ENCODE measurements around the gene ZBTB43.

The ZBTB43 gene

DNA sequence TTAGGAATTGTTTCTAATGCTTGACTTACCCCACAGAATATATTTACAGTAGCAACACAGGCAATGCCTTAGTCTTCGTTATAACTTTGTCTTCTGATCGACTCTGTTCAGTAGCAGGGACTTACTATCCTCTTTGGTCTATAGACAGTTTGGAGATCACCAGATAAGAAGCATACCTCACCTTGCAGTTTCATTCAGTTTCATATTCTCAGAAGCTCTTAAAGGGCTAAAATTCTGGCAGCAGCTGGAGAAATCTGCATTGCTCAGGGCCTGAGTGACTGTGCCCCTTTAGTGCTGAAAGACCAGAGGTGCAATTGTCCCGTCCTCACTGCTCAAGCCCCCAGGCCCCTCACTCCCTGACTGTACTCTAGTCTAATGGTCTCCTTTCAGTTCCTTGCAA lies 26.0 kb downstream of the ZBTB43 start:
- no peaks in the 10 kb centered on the region for H3K4me1 ChIP-seq
- no peaks in the 10 kb centered on the region for H3K9me3 ChIP-seq
- no peaks in the 10 kb centered on the region for H3K27me3 ChIP-seq
- peaks cover 20% of the 10 kb centered on the region for H3K36me3 ChIP-seq
- TF ChIP-seq, protein P1, sequence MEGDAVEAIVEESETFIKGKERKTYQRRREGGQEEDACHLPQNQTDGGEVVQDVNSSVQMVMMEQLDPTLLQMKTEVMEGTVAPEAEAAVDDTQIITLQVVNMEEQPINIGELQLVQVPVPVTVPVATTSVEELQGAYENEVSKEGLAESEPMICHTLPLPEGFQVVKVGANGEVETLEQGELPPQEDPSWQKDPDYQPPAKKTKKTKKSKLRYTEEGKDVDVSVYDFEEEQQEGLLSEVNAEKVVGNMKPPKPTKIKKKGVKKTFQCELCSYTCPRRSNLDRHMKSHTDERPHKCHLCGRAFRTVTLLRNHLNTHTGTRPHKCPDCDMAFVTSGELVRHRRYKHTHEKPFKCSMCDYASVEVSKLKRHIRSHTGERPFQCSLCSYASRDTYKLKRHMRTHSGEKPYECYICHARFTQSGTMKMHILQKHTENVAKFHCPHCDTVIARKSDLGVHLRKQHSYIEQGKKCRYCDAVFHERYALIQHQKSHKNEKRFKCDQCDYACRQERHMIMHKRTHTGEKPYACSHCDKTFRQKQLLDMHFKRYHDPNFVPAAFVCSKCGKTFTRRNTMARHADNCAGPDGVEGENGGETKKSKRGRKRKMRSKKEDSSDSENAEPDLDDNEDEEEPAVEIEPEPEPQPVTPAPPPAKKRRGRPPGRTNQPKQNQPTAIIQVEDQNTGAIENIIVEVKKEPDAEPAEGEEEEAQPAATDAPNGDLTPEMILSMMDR (IDR thresholded peaks at IDR 0.05; ENCODE audit: low read depth, low read length) = no peak
- no peak for DNase-seq
- no peak overlapping the region for H3K4me3 ChIP-seq (ENCODE audit: low read depth, low read length)

DNA sequence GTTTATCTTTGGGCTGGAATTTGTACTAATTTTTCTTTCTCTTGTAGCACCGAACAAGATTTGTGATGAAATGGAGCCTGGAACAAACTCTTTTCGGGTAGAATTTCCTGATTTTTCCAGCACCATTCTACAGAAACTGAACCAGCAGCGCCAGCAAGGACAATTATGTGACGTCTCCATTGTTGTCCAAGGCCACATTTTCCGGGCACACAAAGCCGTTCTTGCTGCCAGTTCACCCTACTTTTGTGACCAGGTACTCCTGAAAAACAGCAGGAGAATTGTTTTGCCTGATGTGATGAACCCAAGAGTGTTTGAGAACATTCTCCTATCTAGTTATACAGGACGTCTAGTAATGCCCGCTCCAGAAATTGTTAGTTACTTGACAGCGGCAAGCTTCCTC lies 27.6 kb downstream of the ZBTB43 start:
- no peak for DNase-seq
- no peaks in the 10 kb centered on the region for H3K9me3 ChIP-seq
- TF ChIP-seq, protein P1 (IDR thresholded peaks at IDR 0.05; ENCODE audit: low read depth, low read length) = no peak
- H3K4me1 ChIP-seq = no peaks in the 10 kb centered on the region
- peaks cover 20% of the 10 kb centered on the region for H3K36me3 ChIP-seq
- no peaks in the 10 kb centered on the region for H3K27me3 ChIP-seq
- no peak overlapping the region for H3K4me3 ChIP-seq (ENCODE audit: low read depth, low read length)

DNA sequence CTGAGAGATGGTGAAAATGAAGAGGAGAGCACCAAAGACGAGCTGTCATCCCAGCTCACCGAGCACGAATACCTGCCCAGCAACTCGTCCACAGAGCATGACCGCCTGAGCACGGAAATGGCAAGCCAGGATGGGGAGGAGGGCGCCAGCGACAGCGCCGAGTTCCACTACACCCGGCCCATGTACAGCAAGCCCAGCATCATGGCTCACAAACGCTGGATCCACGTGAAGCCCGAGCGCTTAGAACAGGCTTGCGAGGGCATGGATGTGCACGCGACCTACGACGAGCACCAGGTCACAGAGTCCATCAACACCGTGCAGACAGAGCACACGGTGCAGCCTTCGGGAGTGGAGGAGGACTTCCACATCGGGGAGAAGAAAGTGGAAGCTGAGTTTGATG lies 28.2 kb downstream of the ZBTB43 start:
- TF ChIP-seq, protein P1 (IDR thresholded peaks at IDR 0.05; ENCODE audit: low read depth, low read length) = no peak
- no peaks in the 10 kb centered on the region for H3K4me1 ChIP-seq
- DNase-seq = no peak
- H3K9me3 ChIP-seq = no peaks in the 10 kb centered on the region
- peaks cover 20% of the 10 kb centered on the region for H3K36me3 ChIP-seq
- H3K4me3 ChIP-seq (ENCODE audit: low read depth, low read length) = no peak overlapping the region
- no peaks in the 10 kb centered on the region for H3K27me3 ChIP-seq

DNA sequence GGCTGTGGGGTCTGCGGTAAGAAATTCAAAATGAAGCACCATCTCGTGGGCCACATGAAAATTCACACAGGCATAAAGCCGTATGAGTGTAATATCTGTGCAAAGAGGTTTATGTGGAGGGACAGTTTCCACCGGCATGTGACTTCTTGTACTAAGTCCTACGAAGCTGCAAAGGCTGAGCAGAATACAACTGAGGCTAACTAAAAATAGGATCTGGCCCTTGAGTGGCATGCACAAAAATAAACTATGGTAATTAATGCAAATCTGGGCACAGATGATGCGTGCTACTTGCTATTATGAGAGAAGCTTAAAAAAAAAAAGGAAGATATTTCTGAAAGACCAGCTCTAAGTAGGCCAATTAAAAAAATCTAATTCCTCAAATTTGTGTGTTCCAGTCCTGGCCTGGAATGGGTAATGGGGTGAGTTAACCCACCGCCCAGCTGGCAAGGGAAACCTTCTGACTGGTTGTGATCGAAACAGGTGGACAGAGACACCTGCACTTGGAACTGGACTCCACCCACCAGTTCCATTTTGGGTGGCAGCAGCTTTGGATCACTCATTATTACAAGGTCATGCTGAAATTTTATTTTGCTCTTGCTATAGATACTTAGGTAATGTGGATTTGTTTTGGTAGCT lies 29.0 kb downstream of the ZBTB43 start:
- Histone ChIP-seq H3K4me3 (ENCODE audit: low read depth, low read length) (no peak overlapping the region), H3K4me1 (no peaks in the 10 kb centered on the region), H3K27me3 (no peaks in the 10 kb centered on the region), H3K36me3 (peaks cover 20% of the 10 kb centered on the region), H3K9me3 (no peaks in the 10 kb centered on the region)
- DNase-seq = no peak
- TF ChIP-seq, protein P1 (IDR thresholded peaks at IDR 0.05; ENCODE audit: low read depth, low read length) = no peak

DNA sequence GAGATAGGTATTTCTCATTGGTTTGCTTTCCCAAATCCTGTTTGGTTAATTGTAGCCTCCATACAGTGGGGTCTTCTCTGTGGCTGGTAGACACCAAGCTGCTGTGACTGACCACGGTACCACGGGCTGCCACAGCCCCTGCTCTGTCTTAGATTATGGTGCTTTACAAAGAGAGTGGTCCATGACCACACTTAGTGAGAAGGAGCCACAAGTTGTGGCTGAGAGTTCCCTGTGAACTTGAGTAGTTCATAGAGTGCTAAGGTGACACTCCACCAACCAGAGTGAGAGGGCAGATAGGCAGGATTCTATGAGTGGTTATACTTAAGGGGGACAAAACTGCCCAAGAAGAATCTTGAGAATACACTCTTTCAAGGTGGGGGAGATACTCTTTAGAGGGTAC lies 29.8 kb downstream of the ZBTB43 start:
- Histone ChIP-seq H3K4me3 (ENCODE audit: low read depth, low read length) (no peak overlapping the region), H3K36me3 (peaks cover 20% of the 10 kb centered on the region), H3K4me1 (no peaks in the 10 kb centered on the region), H3K9me3 (no peaks in the 10 kb centered on the region), H3K27me3 (no peaks in the 10 kb centered on the region)
- TF ChIP-seq, protein P1 (IDR thresholded peaks at IDR 0.05; ENCODE audit: low read depth, low read length) = no peak
- DNase-seq = no peak

DNA sequence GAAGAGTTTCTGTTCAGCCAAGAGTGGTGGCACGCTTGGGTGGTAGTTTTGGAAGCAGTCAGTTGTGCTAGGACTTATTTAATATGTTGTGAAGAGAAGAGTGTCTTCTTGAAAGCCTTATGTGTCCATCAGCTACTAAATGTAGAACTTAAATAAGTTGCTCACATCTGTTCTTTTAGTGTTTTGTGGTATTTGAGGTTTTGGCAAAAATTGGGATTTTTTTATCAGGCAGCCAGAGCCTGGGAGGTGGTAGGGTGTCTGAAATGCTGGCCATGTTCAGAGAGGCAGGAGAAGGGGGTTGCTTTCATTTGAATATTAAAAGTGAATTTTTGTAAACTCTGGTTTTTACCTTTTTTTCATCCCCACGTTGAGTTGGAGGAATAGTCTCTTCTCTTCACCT lies 31.4 kb downstream of the ZBTB43 start:
- TF ChIP-seq, protein P1 (IDR thresholded peaks at IDR 0.05; ENCODE audit: low read depth, low read length) = no peak
- Histone ChIP-seq H3K4me1 (no peaks in the 10 kb centered on the region), H3K36me3 (peaks cover 20% of the 10 kb centered on the region), H3K9me3 (no peaks in the 10 kb centered on the region), H3K27me3 (no peaks in the 10 kb centered on the region), H3K4me3 (ENCODE audit: low read depth, low read length) (no peak overlapping the region)
- DNase-seq = no peak

All from BE2C (cell line).